ENCODE data around the gene GET3.
"Not testable (repeated sequence)": the region's sequence is repeated elsewhere in the genome, so short reads cannot be mapped to it uniquely, and the experiment has no call there.

Gene GET3

DNA sequence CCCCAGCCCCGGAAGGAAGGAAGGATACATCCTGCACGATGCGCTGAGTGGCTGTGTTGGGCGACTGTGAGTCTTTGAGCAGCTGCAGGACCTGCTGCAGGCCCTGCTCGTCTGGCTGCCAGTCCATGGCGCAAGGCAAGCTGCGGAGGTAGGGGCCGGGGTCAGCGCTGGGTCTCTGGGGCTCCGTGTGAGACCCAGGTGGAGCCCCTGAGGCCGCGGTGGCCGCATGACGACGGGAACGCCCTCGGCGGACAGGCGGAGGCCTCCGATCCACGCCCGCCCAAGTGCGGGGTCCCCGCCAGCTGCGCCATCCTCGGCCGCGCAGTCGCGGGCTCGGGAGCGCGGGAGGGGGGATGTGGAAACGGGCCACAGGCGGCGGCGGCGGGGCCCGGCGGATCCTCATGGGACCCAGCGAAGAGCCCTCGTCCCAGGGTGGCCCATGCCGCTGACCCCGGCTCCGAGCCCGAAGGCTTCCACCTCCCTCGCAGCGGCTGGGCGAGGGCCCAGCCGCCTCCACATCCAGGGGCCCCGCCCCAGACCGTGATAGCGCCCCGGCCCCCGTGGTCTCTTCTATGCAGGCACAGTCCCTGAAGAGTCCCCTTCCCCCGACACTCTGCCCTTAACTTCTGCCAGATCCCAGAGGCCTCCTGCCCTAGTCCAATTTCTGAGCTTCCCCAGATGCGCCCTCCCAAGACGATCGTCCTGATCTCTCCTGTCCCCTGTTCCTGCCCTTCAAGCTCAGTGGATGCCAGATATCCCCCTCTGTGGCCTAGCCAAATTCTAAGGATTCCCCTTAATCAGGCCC is 16.2 kb upstream of the GET3 start:
- peaks cover 15% of the 10 kb centered on the region for H3K36me3 ChIP-seq (ENCODE audit: control insufficient read depth, insufficient read depth, low read length)
- peak overlapping the region; percentile 94 for H3K27ac ChIP-seq (ENCODE audit: low read depth, low read length)
- H3K4me1 ChIP-seq (ENCODE audit: control insufficient read depth, insufficient read depth, low read length): peaks cover 11% of the 10 kb centered on the region
- H3K27me3 ChIP-seq (ENCODE audit: control insufficient read depth, insufficient read depth, low read length): no peaks in the 10 kb centered on the region
- H3K9ac ChIP-seq (ENCODE audit: low read length): peak overlapping the region; percentile 54
- peak overlapping the region; percentile 68 for H3K4me3 ChIP-seq (ENCODE audit: low read length)

DNA sequence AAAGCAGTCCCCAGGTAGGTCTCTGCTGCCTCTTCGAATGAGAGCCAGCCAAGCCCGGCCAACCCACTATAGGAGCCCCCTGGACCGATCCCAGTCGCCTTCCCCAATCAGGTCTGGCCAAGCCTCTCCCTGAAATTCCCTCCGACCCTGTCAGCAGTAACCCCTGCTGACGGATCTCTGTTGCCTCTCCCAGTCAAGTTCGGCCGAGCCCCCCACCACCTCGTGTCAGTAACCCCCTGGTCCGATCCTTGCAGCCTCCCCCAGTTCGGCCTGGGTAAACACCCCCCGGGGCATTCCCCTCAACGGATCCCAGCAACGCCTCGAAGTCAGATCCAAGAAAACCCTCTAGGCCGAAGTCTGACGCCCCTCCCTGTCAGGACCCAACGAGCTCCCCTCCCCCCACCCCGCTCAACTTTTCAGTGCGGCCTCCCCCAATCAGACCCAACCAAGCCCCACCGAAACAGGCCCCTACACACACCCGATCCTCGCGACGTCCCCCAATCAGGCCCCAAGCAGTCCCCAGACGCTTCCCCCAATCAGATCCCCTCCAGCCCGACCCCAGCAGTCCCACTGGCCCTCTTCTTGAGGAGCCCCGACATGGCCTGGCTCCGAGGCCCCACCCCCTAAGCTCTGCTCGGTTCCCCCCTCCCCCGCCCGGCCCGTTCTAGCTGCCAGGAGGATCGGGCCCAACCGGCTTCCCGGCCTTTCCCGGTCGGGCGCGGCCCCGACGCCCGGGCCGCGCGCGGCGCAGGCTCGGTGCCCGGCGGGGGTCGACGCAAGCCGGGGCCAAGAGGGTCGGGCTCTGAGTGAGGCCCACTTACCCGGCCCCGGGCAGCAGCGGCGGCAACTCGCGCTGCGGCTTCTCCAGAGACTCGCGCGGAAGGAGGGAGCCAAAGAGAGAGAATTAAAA is 15.4 kb upstream of the GET3 start:
- peak overlapping the region; percentile 56 for H3K9ac ChIP-seq (ENCODE audit: low read length)
- H3K27me3 ChIP-seq (ENCODE audit: control insufficient read depth, insufficient read depth, low read length): no peaks in the 10 kb centered on the region
- peak overlapping the region; percentile 68 for H3K4me3 ChIP-seq (ENCODE audit: low read length)
- H3K36me3 ChIP-seq (ENCODE audit: control insufficient read depth, insufficient read depth, low read length): peaks cover 11% of the 10 kb centered on the region
- peaks cover 11% of the 10 kb centered on the region for H3K4me1 ChIP-seq (ENCODE audit: control insufficient read depth, insufficient read depth, low read length)
- H3K27ac ChIP-seq (ENCODE audit: low read depth, low read length): peak overlapping the region; percentile 94

DNA sequence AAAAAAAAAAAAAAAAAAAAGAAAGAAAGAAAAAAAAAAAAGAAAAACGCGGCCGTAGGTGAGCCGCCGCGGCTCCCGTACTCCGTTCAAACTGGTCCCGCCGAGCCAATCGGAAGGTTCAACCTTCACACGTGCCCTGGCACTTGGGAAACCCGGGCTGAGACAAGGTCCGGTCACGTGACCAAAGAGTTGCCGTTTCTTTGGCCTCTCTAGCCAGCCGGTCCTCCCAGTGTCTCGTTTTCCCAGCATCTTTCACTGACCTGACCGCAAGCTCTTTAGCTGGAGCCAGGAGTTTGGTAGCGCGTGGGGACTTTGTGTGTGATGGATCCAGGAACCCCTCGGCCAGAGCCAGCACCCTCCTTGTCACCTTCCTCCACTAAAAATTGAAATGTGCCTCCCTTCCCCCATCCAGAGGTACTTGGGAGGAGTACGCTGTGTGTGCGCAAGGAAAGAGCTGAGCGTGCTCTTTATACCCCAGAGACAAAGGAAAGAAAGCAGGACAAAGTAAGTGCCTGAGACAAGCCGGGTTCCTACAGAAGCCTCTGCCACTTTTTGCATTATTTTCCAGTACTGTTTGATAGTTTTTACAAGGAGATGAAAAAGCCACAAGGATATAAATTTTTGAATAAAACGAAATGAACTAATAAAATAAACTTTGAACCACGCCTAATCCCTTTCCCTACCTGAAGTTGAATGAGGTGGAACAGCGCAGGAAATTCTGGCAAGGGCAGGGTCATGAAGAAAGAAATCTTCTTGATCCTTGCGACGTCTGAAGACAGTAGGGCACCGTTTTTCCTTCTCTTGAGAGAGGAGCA is 14.5 kb upstream of the GET3 start:
- H3K27ac ChIP-seq (ENCODE audit: low read depth, low read length): peak overlapping the region; percentile 94
- no peaks in the 10 kb centered on the region for H3K27me3 ChIP-seq (ENCODE audit: control insufficient read depth, insufficient read depth, low read length)
- H3K36me3 ChIP-seq (ENCODE audit: control insufficient read depth, insufficient read depth, low read length): peaks cover 8% of the 10 kb centered on the region
- H3K9ac ChIP-seq (ENCODE audit: low read length): peak overlapping the region; percentile 61
- peak overlapping the region; percentile 91 for H3K4me3 ChIP-seq (ENCODE audit: low read length)
- peaks cover 11% of the 10 kb centered on the region for H3K4me1 ChIP-seq (ENCODE audit: control insufficient read depth, insufficient read depth, low read length)

DNA sequence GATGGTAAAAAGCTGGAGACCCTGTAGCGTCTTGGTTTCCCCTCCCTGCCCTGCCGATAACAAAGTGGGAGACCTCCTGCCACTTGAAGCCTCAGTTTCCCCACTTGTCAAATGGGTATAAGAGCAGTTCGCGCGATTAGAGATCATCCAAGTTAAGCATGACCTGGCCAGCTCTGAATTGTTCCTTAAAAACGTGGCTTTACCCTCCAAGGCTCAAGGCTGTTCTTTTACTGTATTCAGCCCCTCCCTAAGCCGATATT is 14.0 kb upstream of the GET3 start:
- H3K9ac ChIP-seq (ENCODE audit: low read length): peak overlapping the region; percentile 61
- peak overlapping the region; percentile 83 for H3K27ac ChIP-seq (ENCODE audit: low read depth, low read length)
- H3K4me1 ChIP-seq (ENCODE audit: control insufficient read depth, insufficient read depth, low read length): peaks cover 11% of the 10 kb centered on the region
- no peaks in the 10 kb centered on the region for H3K27me3 ChIP-seq (ENCODE audit: control insufficient read depth, insufficient read depth, low read length)
- peaks cover 6% of the 10 kb centered on the region for H3K36me3 ChIP-seq (ENCODE audit: control insufficient read depth, insufficient read depth, low read length)
- H3K4me3 ChIP-seq (ENCODE audit: low read length): peak overlapping the region; percentile 91

- Histone ChIP-seq H3K9ac (ENCODE audit: low read length) (peak within 1 kb of the TSS; percentile 61), H3K36me3 (ENCODE audit: control insufficient read depth, insufficient read depth, low read length) (peaks cover 3% of the 10 kb centered on the region), H3K4me1 (ENCODE audit: control insufficient read depth, insufficient read depth, low read length) (peaks cover 11% of the 10 kb centered on the region), H3K27ac (ENCODE audit: low read depth, low read length) (peak within 1 kb of the TSS; percentile 83), H3K4me3 (ENCODE audit: low read length) (peak within 1 kb of the TSS; percentile 91), H3K27me3 (ENCODE audit: control insufficient read depth, insufficient read depth, low read length) (no peaks in the 10 kb centered on the region)
Measured at GRCh38 chr19:12723641-12724426, 13.5 kb upstream of the GET3 start, which contains the start of gene TNPO2. TSS of gene TNPO2 (minus strand) at chr19:12723932. CDS start at chr19:12720977, 2,955 bp downstream.

DNA sequence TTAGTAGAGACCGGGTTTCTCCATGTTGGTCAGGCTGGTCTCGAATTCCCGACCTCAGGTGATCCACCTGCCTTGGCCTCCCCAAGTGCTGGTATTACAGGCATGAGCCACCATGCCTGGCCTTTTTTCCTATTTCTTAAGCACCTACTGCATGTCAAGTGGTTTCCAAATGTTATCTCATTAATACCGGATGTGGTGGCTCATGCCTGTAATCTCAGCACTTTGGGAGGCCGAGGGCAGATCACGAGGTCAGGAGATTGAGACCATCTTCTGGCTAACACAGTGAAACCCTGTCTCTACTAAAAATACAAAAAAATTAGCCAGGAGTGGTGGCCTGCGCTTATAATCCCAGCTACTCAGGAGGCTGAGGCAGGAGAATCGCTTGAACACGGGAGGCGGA is 11.7 kb upstream of the GET3 start:
- H3K9ac ChIP-seq (ENCODE audit: low read length); H3K4me1 ChIP-seq (ENCODE audit: control insufficient read depth, insufficient read depth, low read length); H3K27me3 ChIP-seq (ENCODE audit: control insufficient read depth, insufficient read depth, low read length); H3K4me3 ChIP-seq (ENCODE audit: low read length); H3K27ac ChIP-seq (ENCODE audit: low read depth, low read length): not testable (repeated sequence)
- H3K36me3 ChIP-seq (ENCODE audit: control insufficient read depth, insufficient read depth, low read length): peaks cover 14% of the 10 kb centered on the region

GRCh38 chr19:12726988-12727316 is 10.3 kb upstream of the GET3 start:
- H3K9ac ChIP-seq (ENCODE audit: low read length): no peak overlapping the region
- no peak overlapping the region for H3K27ac ChIP-seq (ENCODE audit: low read depth, low read length)
- H3K27me3 ChIP-seq (ENCODE audit: control insufficient read depth, insufficient read depth, low read length): no peaks in the 10 kb centered on the region
- H3K4me3 ChIP-seq (ENCODE audit: low read length): no peak overlapping the region
- H3K4me1 ChIP-seq (ENCODE audit: control insufficient read depth, insufficient read depth, low read length): peaks cover 7% of the 10 kb centered on the region
- peaks cover 24% of the 10 kb centered on the region for H3K36me3 ChIP-seq (ENCODE audit: control insufficient read depth, insufficient read depth, low read length)

GRCh38 chr19:12727745-12728433 is 9.4 kb upstream of the GET3 start:
- peaks cover 8% of the 10 kb centered on the region for H3K4me1 ChIP-seq (ENCODE audit: control insufficient read depth, insufficient read depth, low read length)
- H3K36me3 ChIP-seq (ENCODE audit: control insufficient read depth, insufficient read depth, low read length): peaks cover 24% of the 10 kb centered on the region
- H3K27ac ChIP-seq (ENCODE audit: low read depth, low read length): no peak overlapping the region
- no peak overlapping the region for H3K9ac ChIP-seq (ENCODE audit: low read length)
- no peaks in the 10 kb centered on the region for H3K27me3 ChIP-seq (ENCODE audit: control insufficient read depth, insufficient read depth, low read length)
- no peak overlapping the region for H3K4me3 ChIP-seq (ENCODE audit: low read length)

DNA sequence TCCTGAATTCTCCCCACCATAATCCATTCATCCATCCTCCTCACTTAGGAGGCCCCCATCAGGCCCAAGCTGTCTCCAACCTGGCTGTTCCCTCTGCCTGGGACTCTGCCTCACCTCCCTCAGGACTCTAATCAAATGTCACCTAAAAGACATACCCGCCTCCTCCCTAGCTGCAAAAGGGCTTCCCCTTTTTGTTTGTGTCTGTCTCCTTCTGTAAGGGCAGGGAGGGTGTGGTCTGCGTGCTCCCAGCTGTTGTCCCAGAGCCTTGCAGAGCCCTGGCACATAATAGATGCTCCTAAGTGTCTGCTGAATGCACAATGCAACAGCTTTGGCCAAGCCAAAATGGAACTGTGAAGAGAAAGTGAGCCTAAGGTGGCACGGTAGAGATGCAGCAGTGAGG is 7.2 kb upstream of the GET3 start:
- Histone ChIP-seq H3K9ac (ENCODE audit: low read length) (no peak overlapping the region), H3K36me3 (ENCODE audit: control insufficient read depth, insufficient read depth, low read length) (peaks cover 24% of the 10 kb centered on the region), H3K4me1 (ENCODE audit: control insufficient read depth, insufficient read depth, low read length) (peaks cover 12% of the 10 kb centered on the region), H3K4me3 (ENCODE audit: low read length) (no peak overlapping the region), H3K27ac (ENCODE audit: low read depth, low read length) (no peak overlapping the region), H3K27me3 (ENCODE audit: control insufficient read depth, insufficient read depth, low read length) (no peaks in the 10 kb centered on the region)

GRCh38 chr19:12731337-12731736 is 6.0 kb upstream of the GET3 start:
- Histone ChIP-seq H3K27me3 (ENCODE audit: control insufficient read depth, insufficient read depth, low read length) (no peaks in the 10 kb centered on the region), H3K27ac (ENCODE audit: low read depth, low read length) (no peak overlapping the region), H3K4me3 (ENCODE audit: low read length) (no peak overlapping the region), H3K4me1 (ENCODE audit: control insufficient read depth, insufficient read depth, low read length) (peaks cover 13% of the 10 kb centered on the region), H3K9ac (ENCODE audit: low read length) (no peak overlapping the region), H3K36me3 (ENCODE audit: control insufficient read depth, insufficient read depth, low read length) (peaks cover 24% of the 10 kb centered on the region)

DNA sequence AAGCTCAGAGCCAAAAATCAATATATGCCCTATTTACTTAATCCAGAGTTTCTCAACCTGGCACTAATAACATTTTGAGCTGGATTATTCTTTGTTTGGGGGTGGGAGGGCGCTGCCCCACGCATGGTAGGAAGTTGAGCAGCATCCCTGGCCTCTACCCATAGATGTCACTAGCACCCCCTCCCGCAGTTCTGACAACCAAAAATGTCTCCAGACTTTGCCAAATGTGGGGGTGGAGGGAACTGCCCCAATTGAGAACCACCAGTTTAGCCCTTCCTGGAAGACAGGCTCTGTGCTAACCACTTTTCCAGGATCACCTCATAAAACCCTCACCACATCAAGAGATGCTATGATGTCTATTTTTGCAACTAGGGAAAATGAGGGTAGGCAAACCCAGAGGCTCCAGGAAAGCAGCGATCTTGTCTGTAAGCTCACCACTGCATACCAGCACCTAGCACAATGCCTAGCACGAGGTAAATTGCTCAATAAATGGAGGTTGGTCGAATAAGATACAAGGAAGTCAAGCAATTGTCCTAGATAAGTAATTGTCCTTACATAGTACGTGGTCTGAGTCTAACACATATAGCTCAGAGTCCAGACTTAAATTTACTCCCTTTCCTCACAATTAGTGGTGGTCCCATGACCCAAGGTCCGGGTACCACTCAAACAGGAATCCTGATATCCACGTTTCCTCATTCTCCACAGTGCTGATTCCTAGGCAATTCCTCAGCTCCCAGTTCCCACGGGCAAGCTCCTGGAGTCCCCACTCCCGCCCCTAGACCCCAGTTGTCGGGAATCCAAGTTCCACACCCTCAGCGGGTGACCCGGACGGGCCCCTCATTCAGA is 3.7 kb upstream of the GET3 start:
- Histone ChIP-seq H3K27me3 (ENCODE audit: control insufficient read depth, insufficient read depth, low read length) (no peaks in the 10 kb centered on the region), H3K4me1 (ENCODE audit: control insufficient read depth, insufficient read depth, low read length) (peaks cover 21% of the 10 kb centered on the region), H3K27ac (ENCODE audit: low read depth, low read length) (peak overlapping the region; percentile 93), H3K4me3 (ENCODE audit: low read length) (peak overlapping the region; percentile 63), H3K9ac (ENCODE audit: low read length) (peak overlapping the region; percentile 7), H3K36me3 (ENCODE audit: control insufficient read depth, insufficient read depth, low read length) (peaks cover 25% of the 10 kb centered on the region)
